Thyroid gland (tissue), 4 donors: ENCODE data around the gene CACNB4.

Experiments
- CTCF ChIP-seq, 6 experiments: fragments of 200-600 bp in 3 of 6; fragments of 450-650 bp in 3 of 6; sonication (generic) in 3 of 6; IDR thresholded peaks; one replicate each; pipeline ENCODE4 v1.5.1; 2016 to 2019; ENCODE audit warnings: antibody characterized with exemption in 6 of 6, mild to moderate bottlenecking in 2 of 6, inconsistent platforms in 1 of 6, moderate library complexity in 1 of 6
- POLR2A ChIP-seq, 2 donors: fragments of 450-650 bp; IDR thresholded peaks; one replicate each; pipeline ENCODE4 v1.6.1; 2017; ENCODE audit warnings: antibody characterized with exemption in 2 of 2, mild to moderate bottlenecking in 2 of 2, moderate library complexity in 1 of 2

GRCh38 chr2:151805343-151805742 is 293.5 kb downstream of the CACNB4 start:
- no peak for TF ChIP-seq CTCF (IDR thresholded peaks at IDR 0.05)
- no peak for TF ChIP-seq POLR2A (IDR thresholded peaks at IDR 0.05)
